Hepatic stellate cell (primary cell): ENCODE results near the gene CKS2.
"Not testable (repeated sequence)": the region's sequence is repeated elsewhere in the genome, so short reads cannot be mapped to it uniquely, and the experiment has no call there.

Experiments used
- DNase-seq: peaks from one replicate; pipeline ENCODE4 v3.0.0; 2011; ENCODE audit warnings: low spot score

CKS2 gene

GRCh38 chr9:89311346-89312221 is 589 bp downstream of the CKS2 start:
- DNase-seq, result no peak

GRCh38 chr9:89312222-89312571 is 1.2 kb downstream of the CKS2 start:
- peak; percentile 19 for DNase-seq

GRCh38 chr9:89313842-89314241 is 2.8 kb downstream of the CKS2 start:
- DNase-seq, result peak; percentile 11

- no peak for DNase-seq
Observed at GRCh38 chr9:89314955-89315354, 4.0 kb downstream of the CKS2 start.

GRCh38 chr9:89315482-89315881 is 4.5 kb downstream of the CKS2 start:
- no peak for DNase-seq

- no peak for DNase-seq
Observed at GRCh38 chr9:89317282-89317681, 6.3 kb downstream of the CKS2 start.

- peak; percentile 89 for DNase-seq
Observed at GRCh38 chr9:89318123-89319014, 7.4 kb downstream of the CKS2 start, which contains the start of gene SECISBP2. Gene SECISBP2 (plus strand): TSS chr9:89318500. CDS start chr9:89318577, 77 bp downstream.

GRCh38 chr9:89319015-89319905 is 8.3 kb downstream of the CKS2 start:
- DNase-seq, result no peak

- no peak for DNase-seq
Observed at GRCh38 chr9:89323390-89323789, 12.4 kb downstream of the CKS2 start.

GRCh38 chr9:89325733-89326132 is 14.7 kb downstream of the CKS2 start:
- no peak for DNase-seq

- DNase-seq, result no peak
Observed at GRCh38 chr9:89328064-89328463, 17.1 kb downstream of the CKS2 start.

GRCh38 chr9:89329917-89330316 is 18.9 kb downstream of the CKS2 start:
- DNase-seq, result no peak

GRCh38 chr9:89330513-89330912 is 19.5 kb downstream of the CKS2 start:
- DNase-seq, result no peak

- no peak for DNase-seq
Observed at GRCh38 chr9:89339807-89340206, 28.8 kb downstream of the CKS2 start.

GRCh38 chr9:89340332-89340731 is 29.3 kb downstream of the CKS2 start:
- no peak for DNase-seq

- no peak for DNase-seq
Observed at GRCh38 chr9:89342213-89342612, 31.2 kb downstream of the CKS2 start.

- no peak for DNase-seq
Observed at GRCh38 chr9:89342948-89343347, 32.0 kb downstream of the CKS2 start.

GRCh38 chr9:89343812-89344211 is 32.8 kb downstream of the CKS2 start:
- DNase-seq, result not testable (repeated sequence)

- DNase-seq, result no peak
Observed at GRCh38 chr9:89345476-89345875, 34.5 kb downstream of the CKS2 start.

GRCh38 chr9:89346696-89347095 is 35.7 kb downstream of the CKS2 start:
- no peak for DNase-seq

- no peak for DNase-seq
Observed at GRCh38 chr9:89347651-89348050, 36.7 kb downstream of the CKS2 start.

- DNase-seq, result no peak
Observed at GRCh38 chr9:89349607-89350006, 38.6 kb downstream of the CKS2 start.
